Left lung (tissue), 10 donors: Measurements from ENCODE around the gene RFX7. TPM values are rescaled to one million over a fixed set of nuclear protein-coding genes. Genes with fewer than 3 reads are reported as not detected.

Experiments
- ATAC-seq: fragments of 200-7000 bp; cut with Tn5 transposase; one replicate; pipeline ENCODE4 v1.9.1; 2020; ENCODE audit warnings: moderate library complexity
- DNase-seq, 4 donors: peaks; one replicate each; pipeline ENCODE4 v3.0.0-alpha.2; 2013 to 2020
- H3K27ac ChIP-seq, 2 donors: fragments of 200-600 bp; sonication (generic) in 1 of 2; one replicate each; pipeline versions ENCODE4 v1.5.0 to v1.8.0; 2020 to 2021
- H3K27me3 ChIP-seq, 2 donors: fragments of 200-600 bp; sonication (generic) in 1 of 2; one replicate each; pipeline versions ENCODE4 v1.5.0 to v1.8.0; 2020 to 2021
- H3K36me3 ChIP-seq, 2 donors: fragments of 200-600 bp; sonication (generic) in 1 of 2; one replicate each; pipeline versions ENCODE4 v1.5.0 to v1.8.0; 2020 to 2021
- H3K4me1 ChIP-seq, 2 donors: fragments of 200-600 bp; one replicate each; pipeline ENCODE4 v1.8.0; 2021
- H3K4me3 ChIP-seq, 2 donors: fragments of 200-600 bp; sonication (generic) in 1 of 2; one replicate each; pipeline versions ENCODE4 v1.5.0 to v1.8.0; 2020 to 2021; ENCODE audit warnings: mild to moderate bottlenecking in 1 of 2
- H3K9me3 ChIP-seq, 2 donors: fragments of 200-600 bp; sonication (generic) in 1 of 2; one replicate each; pipeline versions ENCODE4 v1.5.0 to v1.8.0; 2020 to 2021
- intact Hi-C, 2 donors: fragments of 100-400 bp; cut with DNase I; formaldehyde crosslinking; loops; one replicate each; pipeline versions ENCODE4 v1.11.2 to v1.14.2; 2022
- polyA plus RNA-seq, 6 donors: library from polyadenylated mRNA; unstranded; fragments of 120-200 nt; gene quantifications; one replicate each; pipeline ENCODE4 v1.2.1, GENCODE V29; 2013; ENCODE audit not compliant: insufficient read length in 6 of 6
- total RNA-seq, 2 donors: library from RNA; stranded (reverse); fragmentation: NEBNext Ultra II Directional; extraction: Animal tissue kit (Norgen Biotek cat#: 25700); gene quantifications; one replicate each; pipeline ENCODE4 v1.2.1, GENCODE V29; 2021
- TF ChIP-seq, protein P1 (sequence below), 2 donors: fragments of 200-600 bp; sonication (generic) in 1 of 2; IDR thresholded peaks; one replicate each; pipeline versions ENCODE4 v1.5.0 to v1.8.0; 2021; ENCODE audit warnings: antibody characterized with exemption in 2 of 2
- donor health status: DM: no; HTN: yes; CAD: no.
- donor health status: DM: no; HTN: no; CAD: no.

The RFX7 gene
- total and polyA plus RNA-seq, 8 donors = 16.7 to 28.1 (median 25.4) TPM

GRCh38 chr15:56202701-56203100 is 41.0 kb downstream of the RFX7 start:
- intact Hi-C loops = no loop called here

GRCh38 chr15:56199038-56199437 is 44.6 kb downstream of the RFX7 start:
- no peaks in the 10 kb centered on the region for H3K27me3 ChIP-seq

More at GRCh38 chr15:56202701-56203100, 41.0 kb downstream of the RFX7 start:
- no peaks in the 10 kb centered on the region for H3K9me3 ChIP-seq
- peaks cover 0 to 11% of the 10 kb centered on the region in 2 donors for H3K4me1 ChIP-seq
- no peaks in the 10 kb centered on the region for H3K27me3 ChIP-seq
- no peak for ATAC-seq
- H3K27ac ChIP-seq = no peak overlapping the region
- no peak for DNase-seq
- no peaks in the 10 kb centered on the region for H3K36me3 ChIP-seq
- no peak overlapping the region for H3K4me3 ChIP-seq
- TF ChIP-seq, protein P1, sequence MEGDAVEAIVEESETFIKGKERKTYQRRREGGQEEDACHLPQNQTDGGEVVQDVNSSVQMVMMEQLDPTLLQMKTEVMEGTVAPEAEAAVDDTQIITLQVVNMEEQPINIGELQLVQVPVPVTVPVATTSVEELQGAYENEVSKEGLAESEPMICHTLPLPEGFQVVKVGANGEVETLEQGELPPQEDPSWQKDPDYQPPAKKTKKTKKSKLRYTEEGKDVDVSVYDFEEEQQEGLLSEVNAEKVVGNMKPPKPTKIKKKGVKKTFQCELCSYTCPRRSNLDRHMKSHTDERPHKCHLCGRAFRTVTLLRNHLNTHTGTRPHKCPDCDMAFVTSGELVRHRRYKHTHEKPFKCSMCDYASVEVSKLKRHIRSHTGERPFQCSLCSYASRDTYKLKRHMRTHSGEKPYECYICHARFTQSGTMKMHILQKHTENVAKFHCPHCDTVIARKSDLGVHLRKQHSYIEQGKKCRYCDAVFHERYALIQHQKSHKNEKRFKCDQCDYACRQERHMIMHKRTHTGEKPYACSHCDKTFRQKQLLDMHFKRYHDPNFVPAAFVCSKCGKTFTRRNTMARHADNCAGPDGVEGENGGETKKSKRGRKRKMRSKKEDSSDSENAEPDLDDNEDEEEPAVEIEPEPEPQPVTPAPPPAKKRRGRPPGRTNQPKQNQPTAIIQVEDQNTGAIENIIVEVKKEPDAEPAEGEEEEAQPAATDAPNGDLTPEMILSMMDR (IDR thresholded peaks at IDR 0.05) = no peak

GRCh38 chr15:56194035-56194434 is 49.6 kb downstream of the RFX7 start:
- no peaks in the 10 kb centered on the region for H3K27me3 ChIP-seq
- H3K36me3 ChIP-seq = no peaks in the 10 kb centered on the region
- no peak overlapping the region for H3K4me3 ChIP-seq
- no peaks in the 10 kb centered on the region for H3K4me1 ChIP-seq
- ATAC-seq (no peak), DNase-seq (no peak)
- H3K9me3 ChIP-seq = no peaks in the 10 kb centered on the region
- intact Hi-C loops = no loop called here
- no peak overlapping the region for H3K27ac ChIP-seq
- TF ChIP-seq, protein P1 (IDR thresholded peaks at IDR 0.05) = no peak

More at GRCh38 chr15:56199038-56199437, 44.6 kb downstream of the RFX7 start:
- Histone ChIP-seq H3K4me3 (no peak overlapping the region), H3K27ac (no peak overlapping the region), H3K4me1 (no peaks in the 10 kb centered on the region), H3K9me3 (no peaks in the 10 kb centered on the region), H3K36me3 (no peaks in the 10 kb centered on the region)
- TF ChIP-seq, protein P1 (IDR thresholded peaks at IDR 0.05) = no peak
- no peak for ATAC-seq
- intact Hi-C loops = no loop called here
- no peak for DNase-seq

DNA sequence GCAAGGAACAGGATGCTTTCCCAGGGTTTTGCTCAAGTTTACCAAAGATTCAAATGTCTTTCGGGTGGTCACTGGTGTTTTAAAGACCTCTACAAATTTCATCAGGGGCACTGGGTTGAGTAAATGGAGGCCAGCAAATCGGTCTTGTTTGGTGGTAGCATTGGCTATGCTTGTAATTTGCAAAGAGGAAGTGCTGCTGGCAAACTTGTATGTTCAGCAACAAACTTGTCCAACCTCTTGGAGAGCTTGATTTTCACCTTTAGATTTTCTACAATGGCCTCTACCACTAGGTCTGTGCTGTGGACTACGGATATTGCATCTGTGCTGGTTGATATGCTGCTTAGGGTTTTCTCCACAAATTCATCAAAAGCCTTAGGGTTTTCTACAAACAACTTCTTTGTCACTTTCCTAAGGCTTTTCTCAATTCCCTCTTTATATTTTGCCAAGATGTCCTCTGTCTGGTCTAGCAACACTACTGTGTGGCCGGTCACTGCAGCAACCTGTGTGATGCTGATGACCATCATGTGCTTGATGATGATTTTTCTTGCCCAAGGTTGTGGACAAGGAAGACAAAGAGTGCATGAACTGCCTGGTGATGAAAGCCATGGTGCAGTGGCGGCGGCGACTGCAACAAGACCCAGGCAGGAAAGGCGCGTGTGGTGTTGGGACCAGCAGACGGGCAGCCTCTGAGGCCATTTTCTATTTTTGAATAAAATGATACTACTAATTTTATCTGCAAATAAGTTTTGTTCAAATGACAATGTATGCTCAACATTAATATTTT is 50.8 kb downstream of the RFX7 start:
- DNase-seq = no peak
- Histone ChIP-seq H3K9me3 (no peaks in the 10 kb centered on the region), H3K27me3 (no peaks in the 10 kb centered on the region)

DNA sequence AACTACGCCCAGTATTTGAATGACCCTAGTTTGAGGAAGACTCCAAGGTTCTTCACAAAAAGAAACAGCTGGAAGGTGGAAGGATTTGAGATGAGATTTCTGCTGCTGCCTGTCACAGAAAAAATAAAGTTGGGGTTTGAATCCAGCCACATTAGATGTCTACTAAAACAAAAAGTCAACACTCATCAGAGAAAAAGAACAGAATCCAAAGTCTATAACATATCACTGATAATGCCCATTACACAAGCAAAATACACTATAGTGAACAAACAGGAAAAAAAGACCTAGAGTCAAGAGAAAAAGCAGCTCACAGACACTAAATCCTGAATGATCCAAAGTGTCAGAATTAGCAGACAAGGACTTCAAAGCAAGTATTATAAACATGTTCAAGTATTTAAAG is 56.0 kb downstream of the RFX7 start:
- no peaks in the 10 kb centered on the region for H3K36me3 ChIP-seq
- H3K27me3 ChIP-seq = no peaks in the 10 kb centered on the region
- DNase-seq = no peak
- H3K27ac ChIP-seq = no peak overlapping the region
- peaks cover 0 to 2% of the 10 kb centered on the region in 2 donors for H3K9me3 ChIP-seq
- intact Hi-C loops = no loop called here
- TF ChIP-seq, protein P1 (IDR thresholded peaks at IDR 0.05) = no peak
- no peak overlapping the region for H3K4me3 ChIP-seq
- ATAC-seq = no peak
- peaks cover 0 to 10% of the 10 kb centered on the region in 2 donors for H3K4me1 ChIP-seq

More for the DNA sequence above, 50.8 kb downstream of the RFX7 start:
- no peak overlapping the region for H3K4me3 ChIP-seq
- no peak for ATAC-seq
- TF ChIP-seq, protein P1 (IDR thresholded peaks at IDR 0.05) = no peak
- no peak overlapping the region for H3K27ac ChIP-seq
- intact Hi-C loops = no loop called here
- no peaks in the 10 kb centered on the region for H3K36me3 ChIP-seq
- peaks cover 0 to 1% of the 10 kb centered on the region in 2 donors for H3K4me1 ChIP-seq
